K562 (cell line): ENCODE data around the gene PLXNB1.

Experiments
- ELF1 ChIP-seq: fragments of 200-800 bp; sonication (Bioruptor generic); IDR thresholded peaks from 2 replicates; pipeline ENCODE4 v1.6.1; 2016; ENCODE audit warnings: missing genetic modification characterization, missing compliant biosample characterization
- EP300 ChIP-seq: IDR thresholded peaks from 2 replicates; pipeline ENCODE4 v1.6.1; 2012; ENCODE audit warnings: low read length, improper control_type of control experiment
- MAFK ChIP-seq: IDR thresholded peaks from 2 replicates; pipeline ENCODE4 v1.6.1; 2011; ENCODE audit warnings: low read length, improper control_type of control experiment
- NR3C1 ChIP-seq: sonication (generic); formaldehyde crosslinking; IDR thresholded peaks from 2 replicates; pipeline ENCODE4 v1.8.1; 2022; ENCODE audit warnings: missing genetic modification reagents
- POLR2A ChIP-seq: fragments of 450-650 bp; conservative IDR thresholded peaks from 2 replicates; pipeline ENCODE4 v1.6.1; 2016
- SIX5 ChIP-seq, 2 experiments: IDR thresholded peaks; 2 replicates each; pipeline ENCODE4 v1.6.1; 2011; ENCODE audit warnings: low read length in 2 of 2, borderline replicate concordance in 1 of 2, low read depth in 1 of 2, mild to moderate bottlenecking in 1 of 2, moderate library complexity in 1 of 2; ENCODE audit not compliant: insufficient read depth in 1 of 2
- ZBTB17 ChIP-seq: fragments of 450-650 bp; formaldehyde crosslinking; IDR thresholded peaks from 2 replicates; pipeline ENCODE4 v1.4.0; 2020; ENCODE audit warnings: mild to moderate bottlenecking
- TF ChIP-seq, protein P1 (sequence below): fragments of 250-450 bp; sonication (Bioruptor Pico); IDR thresholded peaks from 2 replicates; pipeline ENCODE4 v1.5.0; 2020; ENCODE audit warnings: mild to moderate bottlenecking

DNA sequence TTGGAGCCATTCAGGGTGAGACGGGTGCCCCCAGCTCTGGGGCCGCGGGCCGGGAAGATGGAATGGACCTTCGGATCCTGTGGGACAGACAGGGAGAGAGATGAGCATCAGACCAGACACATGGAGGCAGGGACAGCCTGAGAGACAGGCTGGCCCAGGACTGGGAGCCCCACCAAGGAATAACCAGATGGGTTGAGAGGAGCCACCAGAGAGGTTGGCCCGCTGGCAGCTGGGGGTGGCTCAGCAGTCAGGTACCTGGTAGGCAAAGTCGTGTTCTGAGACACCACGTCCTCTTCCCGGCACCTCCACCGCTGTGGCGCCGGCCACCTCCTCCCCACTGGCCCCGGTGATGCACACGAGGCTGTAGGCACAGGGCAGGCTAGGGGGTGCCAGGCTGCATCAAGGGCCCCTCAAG is 13.8 kb downstream of the PLXNB1 start:
- no peak for TF ChIP-seq NR3C1 (CRISPR knock-in tag)
- TF ChIP-seq ZBTB17: no peak
- TF ChIP-seq MAFK: no peak
- no peak for TF ChIP-seq ELF1
- TF ChIP-seq, protein P1, sequence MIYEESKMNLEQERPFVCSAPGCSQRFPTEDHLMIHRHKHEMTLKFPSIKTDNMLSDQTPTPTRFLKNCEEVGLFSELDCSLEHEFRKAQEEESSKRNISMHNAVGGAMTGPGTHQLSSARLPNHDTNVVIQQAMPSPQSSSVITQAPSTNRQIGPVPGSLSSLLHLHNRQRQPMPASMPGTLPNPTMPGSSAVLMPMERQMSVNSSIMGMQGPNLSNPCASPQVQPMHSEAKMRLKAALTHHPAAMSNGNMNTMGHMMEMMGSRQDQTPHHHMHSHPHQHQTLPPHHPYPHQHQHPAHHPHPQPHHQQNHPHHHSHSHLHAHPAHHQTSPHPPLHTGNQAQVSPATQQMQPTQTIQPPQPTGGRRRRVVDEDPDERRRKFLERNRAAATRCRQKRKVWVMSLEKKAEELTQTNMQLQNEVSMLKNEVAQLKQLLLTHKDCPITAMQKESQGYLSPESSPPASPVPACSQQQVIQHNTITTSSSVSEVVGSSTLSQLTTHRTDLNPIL (CRISPR knock-in tag): no peak
- TF ChIP-seq POLR2A: no peak
- TF ChIP-seq SIX5 (IDR thresholded peaks at IDR 0.05; ENCODE audit: borderline replicate concordance in 1 of 2, insufficient read depth in 1 of 2, low read depth in 1 of 2, low read length in 2 of 2): no peak
- TF ChIP-seq EP300: no peak
